ENCODE measurements around the gene ESAM.

- TF ChIP-seq POLR2AphosphoS2 (IDR thresholded peaks at IDR 0.05; ENCODE audit: low read depth, low read length) (no peak), POLR2A (IDR thresholded peaks at IDR 0.05; ENCODE audit: low read depth, low read length) (no peak), STAT3 (IDR thresholded peaks at IDR 0.05; ENCODE audit: low read depth, low read length) (no peak), RBBP5 (conservative IDR thresholded peaks at IDR 0.05) (no peak), E4F1 (IDR thresholded peaks at IDR 0.05; ENCODE audit: borderline replicate concordance, partially characterized antibody) (no peak), PBX3 (IDR thresholded peaks at IDR 0.05; ENCODE audit: insufficient replicate concordance, low read depth, low read length) (no peak), SMARCA5 (IDR thresholded peaks at IDR 0.05) (no peak), RAD21 (IDR thresholded peaks at IDR 0.05; ENCODE audit: insufficient read depth, low read depth, low read length) (no peak), SMC3 (IDR thresholded peaks at IDR 0.05; ENCODE audit: borderline replicate concordance, low read length) (no peak), BHLHE40 (IDR thresholded peaks at IDR 0.05; ENCODE audit: borderline replicate concordance in 1 of 2, low read depth in 2 of 2, low read length in 1 of 2) (no peak)
- TF ChIP-seq, protein P1, sequence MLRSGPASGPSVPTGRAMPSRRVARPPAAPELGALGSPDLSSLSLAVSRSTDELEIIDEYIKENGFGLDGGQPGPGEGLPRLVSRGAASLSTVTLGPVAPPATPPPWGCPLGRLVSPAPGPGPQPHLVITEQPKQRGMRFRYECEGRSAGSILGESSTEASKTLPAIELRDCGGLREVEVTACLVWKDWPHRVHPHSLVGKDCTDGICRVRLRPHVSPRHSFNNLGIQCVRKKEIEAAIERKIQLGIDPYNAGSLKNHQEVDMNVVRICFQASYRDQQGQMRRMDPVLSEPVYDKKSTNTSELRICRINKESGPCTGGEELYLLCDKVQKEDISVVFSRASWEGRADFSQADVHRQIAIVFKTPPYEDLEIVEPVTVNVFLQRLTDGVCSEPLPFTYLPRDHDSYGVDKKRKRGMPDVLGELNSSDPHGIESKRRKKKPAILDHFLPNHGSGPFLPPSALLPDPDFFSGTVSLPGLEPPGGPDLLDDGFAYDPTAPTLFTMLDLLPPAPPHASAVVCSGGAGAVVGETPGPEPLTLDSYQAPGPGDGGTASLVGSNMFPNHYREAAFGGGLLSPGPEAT (IDR thresholded peaks at IDR 0.05; ENCODE audit: low read depth) = no peak
These were observed 22.0 kb upstream of the ESAM start for GRCh38 chr11:124784051-124784450.

Measured in GM12878 (cell line).